ENCODE data around the gene SLC26A6.

- TF ChIP-seq, protein P1, sequence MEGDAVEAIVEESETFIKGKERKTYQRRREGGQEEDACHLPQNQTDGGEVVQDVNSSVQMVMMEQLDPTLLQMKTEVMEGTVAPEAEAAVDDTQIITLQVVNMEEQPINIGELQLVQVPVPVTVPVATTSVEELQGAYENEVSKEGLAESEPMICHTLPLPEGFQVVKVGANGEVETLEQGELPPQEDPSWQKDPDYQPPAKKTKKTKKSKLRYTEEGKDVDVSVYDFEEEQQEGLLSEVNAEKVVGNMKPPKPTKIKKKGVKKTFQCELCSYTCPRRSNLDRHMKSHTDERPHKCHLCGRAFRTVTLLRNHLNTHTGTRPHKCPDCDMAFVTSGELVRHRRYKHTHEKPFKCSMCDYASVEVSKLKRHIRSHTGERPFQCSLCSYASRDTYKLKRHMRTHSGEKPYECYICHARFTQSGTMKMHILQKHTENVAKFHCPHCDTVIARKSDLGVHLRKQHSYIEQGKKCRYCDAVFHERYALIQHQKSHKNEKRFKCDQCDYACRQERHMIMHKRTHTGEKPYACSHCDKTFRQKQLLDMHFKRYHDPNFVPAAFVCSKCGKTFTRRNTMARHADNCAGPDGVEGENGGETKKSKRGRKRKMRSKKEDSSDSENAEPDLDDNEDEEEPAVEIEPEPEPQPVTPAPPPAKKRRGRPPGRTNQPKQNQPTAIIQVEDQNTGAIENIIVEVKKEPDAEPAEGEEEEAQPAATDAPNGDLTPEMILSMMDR (IDR thresholded peaks at IDR 0.05), result peak; percentile 78
- TF ChIP-seq SIN3A (IDR thresholded peaks at IDR 0.05; ENCODE audit: borderline replicate concordance, insufficient read depth, low read depth, low read length), result peak; percentile 54; the same call in 1 of the 2 replicates
Measured at GRCh38 chr3:48635222-48636021, at the start of gene SLC26A6.
